NCI-H748 treated with DMSO at 0.1 percent for 48 hours (cell line): Measurements from ENCODE around the gene ZNF526.
"Not testable (repeated sequence)": the region's sequence is repeated elsewhere in the genome, so short reads cannot be mapped to it uniquely, and the experiment has no call there.

Experiments used
- DNase-seq: peaks from one replicate; lab custom pipeline; 2025; lab: John Stamatoyannopoulos, UW

ZNF526 gene

DNA sequence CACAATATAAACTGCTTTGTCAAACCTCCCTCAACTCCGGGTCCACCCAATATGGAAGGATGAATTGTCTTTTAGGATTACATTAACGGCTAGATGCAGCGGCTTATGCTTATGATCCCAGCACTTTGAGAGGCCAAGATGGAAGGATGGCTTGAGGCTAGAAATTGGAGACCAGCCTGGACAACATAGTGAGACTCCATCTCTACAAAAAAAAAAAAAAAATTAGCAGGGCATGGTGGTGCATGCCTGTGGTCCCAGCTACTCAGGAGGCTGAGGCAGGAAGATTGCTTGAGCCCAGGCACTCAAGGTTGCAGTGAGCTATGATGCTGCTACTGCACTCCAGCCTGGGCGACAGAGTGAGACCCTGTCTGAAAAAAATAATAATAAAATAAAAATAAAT lies 46.0 kb downstream of the ZNF526 start:
- DNase-seq = not testable (repeated sequence)

- DNase-seq = not testable (repeated sequence)
These were observed 47.0 kb downstream of the ZNF526 start for GRCh38 chr19:42266928-42267603.

GRCh38 chr19:42267644-42268141 lies 47.6 kb downstream of the ZNF526 start:
- no peak for DNase-seq

DNA sequence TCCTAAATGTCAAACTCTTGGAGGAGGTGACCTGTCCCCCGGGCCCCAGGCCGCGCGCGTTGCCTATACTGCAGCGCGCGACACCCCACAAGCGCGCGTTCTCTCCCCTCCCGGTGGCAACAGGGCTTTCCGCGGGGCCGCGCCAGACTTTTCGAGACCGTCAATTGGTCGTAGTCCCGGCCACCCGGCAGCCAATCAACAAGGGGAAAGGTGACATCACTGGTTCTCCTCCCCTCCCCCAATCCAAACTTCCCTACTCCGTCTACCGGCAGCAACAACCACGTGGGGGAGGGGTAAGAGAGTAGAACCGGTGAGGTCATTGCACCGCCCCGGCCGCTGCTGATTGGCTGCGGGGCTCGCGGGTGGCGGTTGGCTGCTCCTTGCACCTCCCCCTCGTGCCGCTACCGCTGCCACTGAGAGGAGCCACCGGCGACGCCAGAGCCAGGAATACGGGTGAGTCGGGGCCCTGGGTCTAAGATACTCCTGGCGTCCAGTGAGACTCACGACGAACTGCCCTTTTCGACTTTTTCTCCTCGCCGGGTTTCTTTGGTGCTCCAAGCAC lies 48.1 kb downstream of the ZNF526 start:
- peak; percentile 100 for DNase-seq

DNA sequence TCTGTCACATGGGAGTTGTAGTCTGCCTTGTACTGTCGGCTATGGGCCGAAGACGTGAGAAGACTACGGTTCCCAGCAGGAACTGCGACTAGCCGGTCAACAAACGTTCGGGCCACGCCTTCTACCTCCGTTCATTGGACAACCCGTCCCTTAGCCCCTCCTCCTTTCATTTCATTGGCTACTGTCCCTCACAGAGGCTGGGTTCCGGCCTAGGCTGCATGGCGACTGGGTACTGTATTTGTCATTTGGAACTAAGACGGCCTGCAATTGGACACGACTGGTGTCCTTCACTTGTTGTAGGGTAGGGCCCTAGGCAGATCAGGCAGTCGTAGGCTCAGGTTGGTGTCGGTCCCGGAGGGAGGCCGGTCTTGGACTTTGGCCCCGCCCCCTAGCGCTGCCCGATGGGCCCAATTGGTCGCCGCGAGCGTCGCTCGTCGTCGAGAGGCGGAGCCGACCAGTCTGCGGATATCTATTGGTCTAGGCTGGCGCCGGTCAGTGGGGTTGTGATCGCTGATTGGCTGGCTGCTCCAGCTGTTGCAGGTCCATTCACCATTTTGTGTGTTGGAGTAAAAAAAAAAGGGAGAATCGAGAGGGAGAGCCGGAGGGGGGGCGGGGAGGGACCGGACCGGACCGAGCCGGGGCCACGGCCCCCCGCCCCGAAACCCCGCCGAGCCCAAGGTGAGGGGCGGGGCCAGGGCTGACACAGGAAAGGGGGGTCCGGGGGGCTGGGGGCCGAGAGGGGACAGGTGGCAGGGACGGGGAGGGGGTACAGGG lies 48.8 kb downstream of the ZNF526 start, which contains the start of gene CIC:
Gene CIC (plus strand): TSS at position 549 of the 774 bp plus-strand sequence. CDS start 2,532 bp downstream, outside the sequence.
- peak; percentile 100 for DNase-seq

DNA sequence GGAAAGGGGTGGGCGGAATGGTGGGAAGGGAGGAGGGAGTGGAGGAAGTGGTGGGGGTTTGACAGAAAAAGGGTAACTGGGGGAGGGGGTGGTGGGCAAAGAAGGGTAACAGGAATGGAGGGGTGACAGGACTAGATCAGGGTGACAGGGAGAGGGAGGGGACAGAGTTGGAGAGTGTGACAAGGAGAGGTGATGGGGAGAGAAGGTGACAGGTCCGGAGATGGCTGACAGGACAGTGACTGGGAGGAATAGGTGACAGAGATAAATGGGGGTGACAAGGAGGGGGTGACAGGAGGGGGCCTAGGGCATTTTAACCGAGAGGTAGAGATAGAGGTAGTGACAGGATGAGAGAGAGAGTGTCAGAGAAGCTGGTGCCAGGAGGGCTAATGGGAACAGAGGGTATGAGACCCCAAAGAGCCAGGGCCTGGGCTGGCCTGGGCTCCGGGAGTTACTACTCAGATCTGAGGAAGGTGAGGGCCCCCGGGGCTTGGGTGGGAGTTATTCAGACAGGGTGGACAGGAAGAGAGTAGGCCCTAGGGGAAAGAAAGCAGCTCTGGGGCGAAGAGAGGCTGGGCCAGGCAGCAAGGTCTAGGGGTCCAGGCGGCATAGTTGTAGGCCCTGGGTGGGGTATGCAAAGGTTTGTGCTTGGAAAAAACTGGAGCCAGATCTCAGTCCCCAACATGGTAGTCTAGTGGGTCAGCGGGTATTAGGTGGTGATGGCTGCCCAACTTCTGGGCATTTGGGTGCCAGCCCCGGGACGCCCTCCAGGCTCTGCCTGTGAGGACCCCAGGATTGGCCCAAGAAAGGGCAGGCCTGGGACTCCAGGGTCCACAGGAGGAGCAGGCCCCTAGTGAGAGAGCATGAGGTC lies 49.6 kb downstream of the ZNF526 start:
- DNase-seq = no peak

GRCh38 chr19:42270346-42271044 lies 50.4 kb downstream of the ZNF526 start:
- no peak for DNase-seq

DNA sequence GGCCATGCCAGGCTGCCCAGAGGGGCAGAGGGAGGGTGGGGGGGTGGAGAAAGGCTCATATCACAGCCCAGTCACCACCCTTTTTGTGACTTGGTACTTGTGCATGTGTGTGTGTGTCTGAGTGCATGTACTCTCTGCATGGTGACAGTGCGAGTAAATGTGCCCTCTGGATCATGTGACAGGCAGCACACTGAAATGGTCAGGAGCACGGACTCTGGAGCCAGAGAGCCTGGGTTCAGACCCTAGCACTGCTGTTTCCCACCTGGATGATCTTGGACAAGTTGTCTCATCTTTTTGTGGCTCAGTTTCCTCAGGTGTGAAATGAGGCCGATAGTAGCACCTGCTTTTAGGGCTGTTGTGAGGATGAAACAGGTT lies 50.9 kb downstream of the ZNF526 start:
- DNase-seq = no peak

GRCh38 chr19:42271861-42272534 lies 51.9 kb downstream of the ZNF526 start:
- no peak for DNase-seq

DNA sequence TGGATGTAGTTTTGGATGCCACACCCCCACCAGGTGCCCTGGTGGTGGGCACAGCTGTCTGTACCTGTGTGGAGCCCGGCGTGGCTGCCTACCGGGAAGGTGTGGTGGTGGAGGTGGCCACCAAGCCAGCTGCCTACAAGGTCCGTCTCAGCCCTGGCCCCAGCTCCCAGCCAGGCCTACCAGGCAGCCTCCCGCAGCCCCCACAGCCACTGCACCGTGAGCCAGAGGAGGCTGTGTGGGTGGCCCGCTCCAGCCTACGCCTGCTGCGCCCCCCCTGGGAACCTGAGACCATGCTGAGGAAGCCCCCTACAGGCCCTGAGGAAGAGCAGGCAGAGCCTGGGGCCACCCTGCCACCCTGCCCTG lies 52.4 kb downstream of the ZNF526 start:
- no peak for DNase-seq

DNA sequence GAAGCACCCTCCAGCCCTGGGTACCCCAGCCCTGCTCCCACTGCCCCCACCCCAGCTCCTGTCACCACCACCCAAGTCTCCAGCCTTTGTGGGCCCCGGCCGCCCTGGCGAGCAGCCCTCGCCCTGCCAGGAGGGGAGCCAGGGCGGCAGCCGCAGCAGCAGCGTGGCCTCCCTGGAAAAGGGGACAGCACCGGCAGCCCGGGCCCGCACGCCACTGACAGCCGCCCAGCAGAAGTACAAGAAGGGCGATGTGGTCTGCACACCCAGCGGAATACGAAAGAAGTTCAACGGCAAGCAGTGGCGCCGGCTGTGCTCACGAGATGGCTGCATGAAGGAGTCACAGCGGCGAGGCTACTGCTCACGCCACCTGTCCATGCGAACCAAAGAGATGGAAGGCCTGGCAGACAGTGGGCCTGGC lies 52.9 kb downstream of the ZNF526 start:
- no peak for DNase-seq

GRCh38 chr19:42273407-42274064 lies 53.4 kb downstream of the ZNF526 start:
- DNase-seq = no peak

GRCh38 chr19:42274065-42274682 lies 54.1 kb downstream of the ZNF526 start:
- no peak for DNase-seq

- no peak for DNase-seq
These were observed 55.0 kb downstream of the ZNF526 start for GRCh38 chr19:42275103-42275502.

- no peak for DNase-seq
These were observed 55.4 kb downstream of the ZNF526 start for GRCh38 chr19:42275517-42275916.

DNA sequence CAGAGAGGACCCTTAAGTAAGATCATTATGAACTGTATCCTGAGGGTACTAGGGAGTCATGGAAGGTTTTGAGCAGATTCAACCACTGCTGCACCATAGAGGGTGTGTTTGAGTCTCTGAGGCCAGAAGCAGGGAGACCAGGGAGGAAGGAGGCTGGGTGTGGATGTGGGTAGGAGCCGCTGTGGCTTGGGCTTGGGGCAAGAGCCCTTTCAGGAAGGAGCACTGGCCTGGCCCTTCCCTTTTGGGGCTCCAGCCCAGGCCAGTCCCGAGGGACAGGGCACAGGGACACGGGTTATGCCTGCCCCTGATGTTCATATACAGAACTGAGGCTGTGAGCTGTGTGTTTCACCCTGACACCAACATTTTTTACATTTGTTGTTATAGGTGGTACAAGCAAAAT lies 56.2 kb downstream of the ZNF526 start:
- DNase-seq = no peak

GRCh38 chr19:42276821-42277220 lies 56.7 kb downstream of the ZNF526 start:
- DNase-seq = no peak
